CD4-positive, alpha-beta T cell (primary cell): ENCODE data around the gene ALMS1. TPM values are rescaled to one million over a fixed set of nuclear protein-coding genes. Genes with fewer than 3 reads are reported as not detected.

Experiments
- ATAC-seq: fragments of 200-7000 bp; cut with Tn5 transposase; one replicate; pipeline ENCODE4 v1.10.0; 2022; ENCODE audit warnings: mild to moderate bottlenecking; ENCODE audit not compliant: poor library complexity
- CTCF ChIA-PET: fragments of 350-600 bp; sonication (Branson Sonifier 250); formaldehyde crosslinking; loops from one replicate; lab custom pipeline; 2021; ENCODE audit warnings: antibody characterized with exemption, inconsistent platforms; lab: Charles Lee
- POLR2A ChIA-PET: fragments of 350-600 bp; sonication (Branson Sonifier 250); formaldehyde crosslinking; loops from one replicate; lab custom pipeline; 2021; ENCODE audit warnings: antibody characterized with exemption, inconsistent platforms; lab: Charles Lee
- DNase-seq, 14 experiments: peaks; one replicate each; pipeline ENCODE4 v3.0.0-alpha.2; 2013 to 2020; ENCODE audit warnings: mixed read lengths in 2 of 14
- H3K27ac ChIP-seq, 2 donors: one replicate each; pipeline versions ENCODE4 v1.5.1 to v1.7.0; 2013; ENCODE audit warnings: low read length in 2 of 2, low read depth in 1 of 2, mild to moderate bottlenecking in 1 of 2
- H3K27me3 ChIP-seq, 2 experiments: 1 replicate in 1 of 2; 2 replicates in 1 of 2; pipeline versions ENCODE4 v1.6.1 to v1.7.0; 2013; ENCODE audit warnings: low read length in 2 of 2, control low read depth in 1 of 2, mild to moderate bottlenecking in 1 of 2, moderate library complexity in 1 of 2; ENCODE audit not compliant: insufficient read depth in 2 of 2, control insufficient read depth in 1 of 2
- H3K36me3 ChIP-seq: one replicate; pipeline ENCODE4 v1.6.1; 2013; ENCODE audit warnings: low read length, control low read depth; ENCODE audit not compliant: insufficient read depth
- H3K4me1 ChIP-seq: one replicate; pipeline ENCODE4 v1.6.1; 2013; ENCODE audit warnings: low read length, control low read depth; ENCODE audit not compliant: insufficient read depth
- H3K4me3 ChIP-seq: one replicate; pipeline ENCODE4 v1.5.1; 2013; ENCODE audit warnings: mild to moderate bottlenecking, low read length, moderate library complexity
- H3K9me3 ChIP-seq, 2 experiments: 1 replicate in 1 of 2; 2 replicates in 1 of 2; pipeline versions ENCODE4 v1.6.1 to v1.7.0; 2013; ENCODE audit warnings: low read length in 2 of 2, mild to moderate bottlenecking in 2 of 2, control low read depth in 1 of 2, moderate library complexity in 1 of 2; ENCODE audit not compliant: control insufficient read depth in 1 of 2, insufficient read depth in 1 of 2
- H3K27ac Mint-ChIP-seq: one replicate; pipeline ENCODE4 v1.8.0; 2020; ENCODE audit warnings: mixed read lengths
- H3K27me3 Mint-ChIP-seq: one replicate; pipeline ENCODE4 v1.8.0; 2021; ENCODE audit warnings: mixed read lengths
- H3K36me3 Mint-ChIP-seq: one replicate; pipeline ENCODE4 v1.8.0; 2021; ENCODE audit warnings: low read depth, mixed read lengths
- H3K4me1 Mint-ChIP-seq: one replicate; pipeline ENCODE4 v1.8.0; 2021; ENCODE audit warnings: low read depth, mixed read lengths
- H3K4me3 Mint-ChIP-seq: one replicate; pipeline ENCODE4 v1.8.0; 2020; ENCODE audit warnings: mild to moderate bottlenecking, mixed read lengths
- H3K9me3 Mint-ChIP-seq: one replicate; pipeline ENCODE4 v1.8.0; 2020; ENCODE audit warnings: mixed read lengths
- CTCF ChIP-seq: fragments of 200-600 bp; IDR thresholded peaks from one replicate; pipeline ENCODE4 v1.8.0; 2022; ENCODE audit warnings: antibody characterized with exemption, mild to moderate bottlenecking
- intact Hi-C, 2 experiments: fragments of 100-400 bp; cut with DNase I in 1 of 2; cut with micrococcal nuclease in 1 of 2; formaldehyde crosslinking; loops; one replicate each; pipeline versions ENCODE4 v1.15.1 to v1.9.0; 2023 to 2025; cut with DNase I, micrococcal nuclease
- total RNA-seq, 174 experiments: library from RNA in 2 of 174; stranded (reverse) in 2 of 174; gene quantifications; one replicate each; pipeline ENCODE4 v1.2.3 and lab custom pipeline; 2021 to 2026

Gene ALMS1
- total RNA-seq, 2 experiments from 2014 or later = 20.2 to 20.6 TPM

GRCh38 chr2:73640511-73640911 is 254.9 kb downstream of the ALMS1 start:
- intact Hi-C loops = no loop called here
- H3K27ac ChIP-seq = no peak overlapping the region
- no peak for ATAC-seq
- H3K27me3 Mint-ChIP-seq = peaks cover 11% of the 10 kb centered on the region
- no peak overlapping the region for H3K4me3 ChIP-seq
- H3K4me1 ChIP-seq = no peaks in the 10 kb centered on the region
- H3K4me1 Mint-ChIP-seq = no peaks in the 10 kb centered on the region
- ChIA-PET CTCF (no interaction called here), POLR2A (no interaction called here)
- H3K27me3 ChIP-seq = no peaks in the 10 kb centered on the region
- H3K4me3 Mint-ChIP-seq = no peak overlapping the region
- peaks cover 3% of the 10 kb centered on the region for H3K9me3 Mint-ChIP-seq
- H3K27ac Mint-ChIP-seq = no peak overlapping the region
- peaks cover 9 to 10% of the 10 kb centered on the region in 2 experiments for H3K9me3 ChIP-seq
- TF ChIP-seq CTCF = no peak
- no peaks in the 10 kb centered on the region for H3K36me3 ChIP-seq
- peaks cover 4% of the 10 kb centered on the region for H3K36me3 Mint-ChIP-seq
- DNase-seq = no peak

- TF ChIP-seq CTCF = no peak
- ATAC-seq (no peak), DNase-seq (no peak)
- no peak overlapping the region for H3K27ac Mint-ChIP-seq
- CTCF ChIA-PET = no interaction called here
- H3K27me3 Mint-ChIP-seq = peaks cover 11% of the 10 kb centered on the region
- H3K36me3 ChIP-seq = no peaks in the 10 kb centered on the region
- POLR2A ChIA-PET = no interaction called here
- no peaks in the 10 kb centered on the region for H3K27me3 ChIP-seq
- H3K4me1 Mint-ChIP-seq = no peaks in the 10 kb centered on the region
- H3K4me1 ChIP-seq = no peaks in the 10 kb centered on the region
- H3K4me3 ChIP-seq = no peak overlapping the region
- peaks cover 3% of the 10 kb centered on the region for H3K9me3 Mint-ChIP-seq
- intact Hi-C loops = no loop called here
- peaks cover 4% of the 10 kb centered on the region for H3K36me3 Mint-ChIP-seq
- H3K4me3 Mint-ChIP-seq = no peak overlapping the region
- no peak overlapping the region for H3K27ac ChIP-seq
- peaks cover 9 to 10% of the 10 kb centered on the region in 2 experiments for H3K9me3 ChIP-seq
Measured at GRCh38 chr2:73640946-73641766, 255.5 kb downstream of the ALMS1 start.

GRCh38 chr2:73641767-73642062 is 256.1 kb downstream of the ALMS1 start:
- H3K27me3 ChIP-seq = no peaks in the 10 kb centered on the region
- TF ChIP-seq CTCF = no peak
- no peak overlapping the region for H3K4me3 ChIP-seq
- H3K9me3 Mint-ChIP-seq = peaks cover 3% of the 10 kb centered on the region
- H3K4me3 Mint-ChIP-seq = no peak overlapping the region
- CTCF ChIA-PET = no interaction called here
- peaks cover 13% of the 10 kb centered on the region for H3K27me3 Mint-ChIP-seq
- no peaks in the 10 kb centered on the region for H3K36me3 ChIP-seq
- no peak for DNase-seq
- H3K27ac Mint-ChIP-seq = no peak overlapping the region
- POLR2A ChIA-PET = no interaction called here
- H3K4me1 ChIP-seq = no peaks in the 10 kb centered on the region
- H3K9me3 ChIP-seq = peaks cover 9 to 10% of the 10 kb centered on the region in 2 experiments
- no peaks in the 10 kb centered on the region for H3K4me1 Mint-ChIP-seq
- peaks cover 4% of the 10 kb centered on the region for H3K36me3 Mint-ChIP-seq
- ATAC-seq = no peak
- intact Hi-C loops = no loop called here
- H3K27ac ChIP-seq = no peak overlapping the region
